HEK293 (cell line): ENCODE results near the gene BRD2.
A peak's percentile ranks its signal among the peaks of the same experiment; 100 is the strongest.

Source experiments
- KLF17 ChIP-seq: fragments of 450-650 bp; formaldehyde crosslinking; IDR thresholded peaks from 2 replicates; pipeline ENCODE4 v1.5.1; 2016; ENCODE audit warnings: missing biosample characterization, missing genetic modification characterization
- OSR2 ChIP-seq: fragments of 450-650 bp; formaldehyde crosslinking; IDR thresholded peaks from 2 replicates; pipeline ENCODE4 v1.5.1; 2016; ENCODE audit warnings: missing biosample characterization, missing genetic modification characterization
- SCRT1 ChIP-seq: fragments of 450-650 bp; formaldehyde crosslinking; IDR thresholded peaks from 2 replicates; pipeline ENCODE4 v1.5.1; 2016; ENCODE audit warnings: missing biosample characterization, missing genetic modification characterization, borderline replicate concordance
- SP2 ChIP-seq: fragments of 450-650 bp; formaldehyde crosslinking; IDR thresholded peaks from 2 replicates; pipeline ENCODE4 v1.5.1; 2016; ENCODE audit warnings: missing biosample characterization, missing genetic modification characterization
- ZEB2 ChIP-seq: fragments of 450-650 bp; formaldehyde crosslinking; IDR thresholded peaks from 2 replicates; pipeline ENCODE4 v1.5.1; 2016; ENCODE audit warnings: missing biosample characterization, missing genetic modification characterization
- ZNF148 ChIP-seq: fragments of 450-650 bp; formaldehyde crosslinking; IDR thresholded peaks from 2 replicates; pipeline ENCODE4 v1.5.0; 2017; ENCODE audit warnings: missing biosample characterization, missing genetic modification characterization, borderline replicate concordance
- ZNF175 ChIP-seq: fragments of 450-650 bp; formaldehyde crosslinking; IDR thresholded peaks from 2 replicates; pipeline ENCODE4 v1.5.1; 2016; ENCODE audit warnings: missing biosample characterization, missing genetic modification characterization
- ZNF26 ChIP-seq: fragments of 450-650 bp; formaldehyde crosslinking; IDR thresholded peaks from 2 replicates; pipeline ENCODE4 v1.5.1; 2016; ENCODE audit warnings: missing biosample characterization, missing genetic modification characterization
- ZNF366 ChIP-seq: fragments of 450-650 bp; formaldehyde crosslinking; conservative IDR thresholded peaks from 2 replicates; pipeline ENCODE4 v1.5.1; 2016; ENCODE audit warnings: missing biosample characterization, missing genetic modification characterization
- ZNF449 ChIP-seq: fragments of 450-650 bp; formaldehyde crosslinking; IDR thresholded peaks from 2 replicates; pipeline ENCODE4 v1.5.1; 2017; ENCODE audit warnings: missing biosample characterization, mild to moderate bottlenecking, missing genetic modification characterization, moderate library complexity
- ZNF501 ChIP-seq: fragments of 450-650 bp; formaldehyde crosslinking; IDR thresholded peaks from 2 replicates; pipeline ENCODE4 v1.5.1; 2016; ENCODE audit warnings: missing biosample characterization, missing genetic modification characterization
- ZNF513 ChIP-seq: fragments of 450-650 bp; IDR thresholded peaks from 2 replicates; pipeline ENCODE4 v1.5.1; 2018; ENCODE audit warnings: missing biosample characterization, missing genetic modification characterization
- ZNF529 ChIP-seq: fragments of 450-650 bp; formaldehyde crosslinking; IDR thresholded peaks from 2 replicates; pipeline ENCODE4 v1.5.1; 2017; ENCODE audit warnings: missing genetic modification characterization, missing biosample characterization; ENCODE audit not compliant: insufficient replicate concordance
- ZNF555 ChIP-seq: fragments of 450-650 bp; formaldehyde crosslinking; conservative IDR thresholded peaks from 2 replicates; pipeline ENCODE4 v1.5.1; 2017; ENCODE audit warnings: missing biosample characterization, mild to moderate bottlenecking, missing genetic modification characterization, inconsistent platforms
- ZNF776 ChIP-seq: fragments of 450-650 bp; formaldehyde crosslinking; IDR thresholded peaks from 2 replicates; pipeline ENCODE4 v1.5.0; 2017; ENCODE audit warnings: missing biosample characterization, missing genetic modification characterization, borderline replicate concordance
- ZNF785 ChIP-seq: fragments of 450-650 bp; formaldehyde crosslinking; IDR thresholded peaks from 2 replicates; pipeline ENCODE4 v1.5.1; 2016; ENCODE audit warnings: missing biosample characterization, missing genetic modification characterization
- ZNF792 ChIP-seq: fragments of 450-650 bp; formaldehyde crosslinking; IDR thresholded peaks from 2 replicates; pipeline ENCODE4 v1.5.1; 2016; ENCODE audit warnings: missing biosample characterization, missing genetic modification characterization
- ZNF843 ChIP-seq: fragments of 450-650 bp; formaldehyde crosslinking; IDR thresholded peaks from 2 replicates; pipeline ENCODE4 v1.5.1; 2016; ENCODE audit warnings: missing biosample characterization, missing genetic modification characterization
- TF ChIP-seq, protein P1 (sequence below): fragments of 450-650 bp; formaldehyde crosslinking; IDR thresholded peaks from 2 replicates; pipeline ENCODE4 v1.5.1; 2016; ENCODE audit warnings: missing biosample characterization, missing genetic modification characterization
- TF ChIP-seq, protein P2 (sequence below): fragments of 450-650 bp; formaldehyde crosslinking; IDR thresholded peaks from 2 replicates; pipeline ENCODE4 v1.5.1; 2016; ENCODE audit warnings: missing biosample characterization, missing genetic modification characterization
- TF ChIP-seq, protein P3 (sequence below): fragments of 450-650 bp; formaldehyde crosslinking; IDR thresholded peaks from 2 replicates; pipeline ENCODE4 v1.5.1; 2016; ENCODE audit warnings: missing biosample characterization, missing genetic modification characterization

The BRD2 gene

GRCh38 chr6:32969685-32970412, 1.5 kb downstream of the BRD2 start (continued):
- no peak for TF ChIP-seq ZNF529 (tag by site-specific recombination)
- TF ChIP-seq ZNF501 (tag by site-specific recombination) = 0 out of 2 replicates have a peak, but pooled peaks have one; percentile 15
- no peak for TF ChIP-seq ZNF555 (tag by site-specific recombination)
- no peak for TF ChIP-seq ZNF148
- TF ChIP-seq ZNF776 = no peak
- TF ChIP-seq ZNF843 (tag by site-specific recombination) = 0 out of 2 replicates have a peak, but pooled peaks have one; percentile 63
- TF ChIP-seq ZNF175 (tag by site-specific recombination) = no peak
- TF ChIP-seq ZNF513 (tag by site-specific recombination) = 0 out of 2 replicates have a peak, but pooled peaks have one; percentile 2
- TF ChIP-seq, protein P1, sequence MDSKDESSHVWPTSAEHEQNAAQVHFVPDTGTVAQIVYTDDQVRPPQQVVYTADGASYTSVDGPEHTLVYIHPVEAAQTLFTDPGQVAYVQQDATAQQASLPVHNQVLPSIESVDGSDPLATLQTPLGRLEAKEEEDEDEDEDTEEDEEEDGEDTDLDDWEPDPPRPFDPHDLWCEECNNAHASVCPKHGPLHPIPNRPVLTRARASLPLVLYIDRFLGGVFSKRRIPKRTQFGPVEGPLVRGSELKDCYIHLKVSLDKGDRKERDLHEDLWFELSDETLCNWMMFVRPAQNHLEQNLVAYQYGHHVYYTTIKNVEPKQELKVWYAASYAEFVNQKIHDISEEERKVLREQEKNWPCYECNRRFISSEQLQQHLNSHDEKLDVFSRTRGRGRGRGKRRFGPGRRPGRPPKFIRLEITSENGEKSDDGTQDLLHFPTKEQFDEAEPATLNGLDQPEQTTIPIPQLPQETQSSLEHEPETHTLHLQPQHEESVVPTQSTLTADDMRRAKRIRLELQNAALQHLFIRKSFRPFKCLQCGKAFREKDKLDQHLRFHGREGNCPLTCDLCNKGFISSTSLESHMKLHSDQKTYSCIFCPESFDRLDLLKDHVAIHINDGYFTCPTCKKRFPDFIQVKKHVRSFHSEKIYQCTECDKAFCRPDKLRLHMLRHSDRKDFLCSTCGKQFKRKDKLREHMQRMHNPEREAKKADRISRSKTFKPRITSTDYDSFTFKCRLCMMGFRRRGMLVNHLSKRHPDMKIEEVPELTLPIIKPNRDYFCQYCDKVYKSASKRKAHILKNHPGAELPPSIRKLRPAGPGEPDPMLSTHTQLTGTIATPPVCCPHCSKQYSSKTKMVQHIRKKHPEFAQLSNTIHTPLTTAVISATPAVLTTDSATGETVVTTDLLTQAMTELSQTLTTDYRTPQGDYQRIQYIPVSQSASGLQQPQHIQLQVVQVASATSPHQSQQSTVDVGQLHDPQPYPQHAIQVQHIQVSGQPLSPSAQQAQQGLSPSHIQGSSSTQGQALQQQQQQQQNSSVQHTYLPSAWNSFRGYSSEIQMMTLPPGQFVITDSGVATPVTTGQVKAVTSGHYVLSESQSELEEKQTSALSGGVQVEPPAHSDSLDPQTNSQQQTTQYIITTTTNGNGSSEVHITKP (tag by site-specific recombination) = peak; percentile 92
- peak; percentile 67 for TF ChIP-seq SP2 (tag by site-specific recombination)
- no peak for TF ChIP-seq SCRT1 (tag by site-specific recombination)
- TF ChIP-seq ZNF785 (tag by site-specific recombination) = no peak
- TF ChIP-seq ZEB2 (tag by site-specific recombination) = peak; percentile 92
- TF ChIP-seq ZNF26 (tag by site-specific recombination) = no peak
- peak; percentile 83; the same call in 1 of the 2 replicates for TF ChIP-seq KLF17 (tag by site-specific recombination)
- TF ChIP-seq ZNF449 (tag by site-specific recombination) = peak; percentile 32; the same call in 1 of the 2 replicates
- TF ChIP-seq OSR2 (tag by site-specific recombination) = peak; percentile 96
- TF ChIP-seq ZNF792 (tag by site-specific recombination) = no peak
- TF ChIP-seq, protein P2, sequence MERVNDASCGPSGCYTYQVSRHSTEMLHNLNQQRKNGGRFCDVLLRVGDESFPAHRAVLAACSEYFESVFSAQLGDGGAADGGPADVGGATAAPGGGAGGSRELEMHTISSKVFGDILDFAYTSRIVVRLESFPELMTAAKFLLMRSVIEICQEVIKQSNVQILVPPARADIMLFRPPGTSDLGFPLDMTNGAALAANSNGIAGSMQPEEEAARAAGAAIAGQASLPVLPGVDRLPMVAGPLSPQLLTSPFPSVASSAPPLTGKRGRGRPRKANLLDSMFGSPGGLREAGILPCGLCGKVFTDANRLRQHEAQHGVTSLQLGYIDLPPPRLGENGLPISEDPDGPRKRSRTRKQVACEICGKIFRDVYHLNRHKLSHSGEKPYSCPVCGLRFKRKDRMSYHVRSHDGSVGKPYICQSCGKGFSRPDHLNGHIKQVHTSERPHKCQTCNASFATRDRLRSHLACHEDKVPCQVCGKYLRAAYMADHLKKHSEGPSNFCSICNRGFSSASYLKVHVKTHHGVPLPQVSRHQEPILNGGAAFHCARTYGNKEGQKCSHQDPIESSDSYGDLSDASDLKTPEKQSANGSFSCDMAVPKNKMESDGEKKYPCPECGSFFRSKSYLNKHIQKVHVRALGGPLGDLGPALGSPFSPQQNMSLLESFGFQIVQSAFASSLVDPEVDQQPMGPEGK = peak; percentile 94
- TF ChIP-seq, protein P3, sequence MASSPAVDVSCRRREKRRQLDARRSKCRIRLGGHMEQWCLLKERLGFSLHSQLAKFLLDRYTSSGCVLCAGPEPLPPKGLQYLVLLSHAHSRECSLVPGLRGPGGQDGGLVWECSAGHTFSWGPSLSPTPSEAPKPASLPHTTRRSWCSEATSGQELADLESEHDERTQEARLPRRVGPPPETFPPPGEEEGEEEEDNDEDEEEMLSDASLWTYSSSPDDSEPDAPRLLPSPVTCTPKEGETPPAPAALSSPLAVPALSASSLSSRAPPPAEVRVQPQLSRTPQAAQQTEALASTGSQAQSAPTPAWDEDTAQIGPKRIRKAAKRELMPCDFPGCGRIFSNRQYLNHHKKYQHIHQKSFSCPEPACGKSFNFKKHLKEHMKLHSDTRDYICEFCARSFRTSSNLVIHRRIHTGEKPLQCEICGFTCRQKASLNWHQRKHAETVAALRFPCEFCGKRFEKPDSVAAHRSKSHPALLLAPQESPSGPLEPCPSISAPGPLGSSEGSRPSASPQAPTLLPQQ (tag by site-specific recombination) = 0 out of 2 replicates have a peak, but pooled peaks have one; percentile 6
- peak; percentile 83 for TF ChIP-seq ZNF366 (tag by site-specific recombination)
